D721Med (cell line): Measurements from ENCODE around the gene KRTAP10-3.
"Not testable (repeated sequence)": the region's sequence is repeated elsewhere in the genome, so short reads cannot be mapped to it uniquely, and the experiment has no call there.

Experiments
- DNase-seq: peaks from one replicate; pipeline ENCODE4 v3.0.0; 2011; ENCODE audit warnings: low spot score; ENCODE audit not compliant: insufficient read length
- FAIRE-seq: peaks from 2 replicates; lab custom pipeline; 2011; peaks lifted over from hg19 to GRCh38; lab: Jason Lieb, UNC
- TF ChIP-seq, protein P1 (sequence below): IDR thresholded peaks from 2 replicates; pipeline ENCODE4 v1.5.1; 2012; ENCODE audit warnings: mild to moderate bottlenecking, control low read depth; ENCODE audit not compliant: insufficient read depth; ENCODE audit errors: missing control alignments

Gene KRTAP10-3

DNA sequence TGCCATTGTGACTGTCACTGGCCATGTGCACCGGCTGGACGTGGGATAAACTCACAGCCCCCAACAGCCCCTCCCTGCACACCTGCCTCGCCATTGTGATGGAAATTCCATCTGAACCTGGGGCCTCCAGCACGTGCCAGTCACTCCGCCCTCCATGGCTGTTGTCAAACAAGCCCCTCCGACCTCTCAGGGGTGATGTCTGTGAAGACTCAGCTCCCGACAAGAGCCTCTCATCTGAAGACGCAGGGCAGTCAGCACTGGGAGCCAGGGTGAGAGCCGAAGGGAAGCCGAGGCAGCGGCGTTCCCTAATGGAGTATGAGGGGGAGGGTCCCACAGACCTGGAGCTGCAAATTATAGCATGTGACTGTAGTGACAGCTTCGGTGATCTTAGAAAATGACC lies 5.9 kb downstream of the KRTAP10-3 start:
- FAIRE-seq (no peak), DNase-seq (no peak)
- TF ChIP-seq, protein P1, sequence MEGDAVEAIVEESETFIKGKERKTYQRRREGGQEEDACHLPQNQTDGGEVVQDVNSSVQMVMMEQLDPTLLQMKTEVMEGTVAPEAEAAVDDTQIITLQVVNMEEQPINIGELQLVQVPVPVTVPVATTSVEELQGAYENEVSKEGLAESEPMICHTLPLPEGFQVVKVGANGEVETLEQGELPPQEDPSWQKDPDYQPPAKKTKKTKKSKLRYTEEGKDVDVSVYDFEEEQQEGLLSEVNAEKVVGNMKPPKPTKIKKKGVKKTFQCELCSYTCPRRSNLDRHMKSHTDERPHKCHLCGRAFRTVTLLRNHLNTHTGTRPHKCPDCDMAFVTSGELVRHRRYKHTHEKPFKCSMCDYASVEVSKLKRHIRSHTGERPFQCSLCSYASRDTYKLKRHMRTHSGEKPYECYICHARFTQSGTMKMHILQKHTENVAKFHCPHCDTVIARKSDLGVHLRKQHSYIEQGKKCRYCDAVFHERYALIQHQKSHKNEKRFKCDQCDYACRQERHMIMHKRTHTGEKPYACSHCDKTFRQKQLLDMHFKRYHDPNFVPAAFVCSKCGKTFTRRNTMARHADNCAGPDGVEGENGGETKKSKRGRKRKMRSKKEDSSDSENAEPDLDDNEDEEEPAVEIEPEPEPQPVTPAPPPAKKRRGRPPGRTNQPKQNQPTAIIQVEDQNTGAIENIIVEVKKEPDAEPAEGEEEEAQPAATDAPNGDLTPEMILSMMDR = no peak

DNA sequence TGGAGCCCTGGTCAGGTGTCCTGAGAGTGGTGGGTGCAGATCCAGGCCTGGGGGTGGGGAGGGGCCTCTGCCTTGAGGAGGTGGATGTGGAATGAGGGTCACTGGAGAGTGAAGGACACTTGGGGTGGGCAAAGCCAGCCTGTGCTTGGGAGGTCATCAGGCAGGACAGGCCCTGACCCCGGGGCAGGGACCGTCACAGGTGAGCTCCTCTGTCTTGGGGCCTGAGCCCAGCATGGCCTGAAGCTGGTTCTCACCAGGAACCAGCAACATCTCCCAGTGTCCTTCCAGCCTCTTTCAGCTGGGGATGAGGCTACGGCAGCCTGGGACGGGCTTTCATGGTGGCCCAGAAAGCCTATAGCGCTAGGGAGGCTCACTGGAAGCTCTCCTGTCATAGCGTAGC lies 6.5 kb downstream of the KRTAP10-3 start:
- TF ChIP-seq, protein P1 = no peak
- DNase-seq (no peak), FAIRE-seq (no peak)

DNA sequence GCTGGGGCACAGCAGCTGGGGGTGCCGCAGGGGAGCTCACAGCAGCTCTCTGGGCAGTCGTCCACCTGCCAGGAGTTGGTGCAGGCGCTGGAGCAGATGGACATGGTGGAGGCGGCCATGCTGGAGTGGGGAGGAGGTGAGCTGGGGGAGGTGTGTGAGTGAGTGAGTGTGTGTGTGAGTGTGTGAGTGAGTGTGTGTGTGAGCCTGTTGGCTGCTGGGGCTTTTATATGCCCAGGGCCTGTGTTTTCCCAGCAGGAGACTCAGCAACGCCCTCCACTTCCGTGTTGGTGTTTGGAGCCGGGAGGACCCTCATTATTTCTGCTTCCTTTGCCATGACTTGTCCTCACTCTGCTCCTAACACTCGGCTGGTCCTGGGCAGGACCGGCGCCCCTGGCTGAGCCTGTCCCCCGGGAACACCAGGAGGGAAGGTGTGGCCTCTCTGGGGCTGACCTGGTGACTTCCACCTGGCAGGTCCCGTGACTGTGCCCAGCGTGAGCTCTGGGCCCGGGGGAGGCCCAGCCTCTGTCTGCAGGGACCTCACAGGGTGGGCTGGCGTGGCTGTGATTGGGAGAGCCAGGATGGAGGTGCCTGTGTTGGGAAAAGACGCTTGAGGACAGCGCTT lies 7.1 kb downstream of the KRTAP10-3 start, which contains the start of gene KRTAP10-2:
Gene KRTAP10-2, minus strand, starts transcription at position 166 of the 622 bp plus-strand sequence. Its CDS starts 47 bp downstream, at position 119.
- FAIRE-seq (no peak), DNase-seq (no peak)
- TF ChIP-seq, protein P1 = no peak

DNA sequence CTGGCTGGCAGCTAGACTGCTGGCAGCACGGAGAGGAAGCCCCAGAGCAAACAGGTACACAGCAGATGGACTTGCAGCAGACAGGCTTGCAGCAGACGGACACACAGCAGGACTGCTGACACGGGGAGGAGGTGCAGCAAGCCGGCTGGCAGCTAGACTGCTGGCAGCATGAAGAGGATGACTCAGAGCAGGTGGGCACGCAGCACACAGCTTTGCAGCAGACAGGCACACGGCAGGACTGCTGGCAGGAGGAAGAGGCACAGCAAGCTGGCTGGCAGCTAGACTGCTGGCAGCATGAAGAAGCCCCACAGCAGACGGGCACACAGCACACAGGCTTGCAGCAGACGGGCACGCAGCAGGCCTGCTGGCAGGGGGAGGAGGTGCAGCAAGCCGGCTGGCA lies 7.8 kb downstream of the KRTAP10-3 start:
- DNase-seq (no peak), FAIRE-seq (no peak)
- TF ChIP-seq, protein P1 = no peak

DNA sequence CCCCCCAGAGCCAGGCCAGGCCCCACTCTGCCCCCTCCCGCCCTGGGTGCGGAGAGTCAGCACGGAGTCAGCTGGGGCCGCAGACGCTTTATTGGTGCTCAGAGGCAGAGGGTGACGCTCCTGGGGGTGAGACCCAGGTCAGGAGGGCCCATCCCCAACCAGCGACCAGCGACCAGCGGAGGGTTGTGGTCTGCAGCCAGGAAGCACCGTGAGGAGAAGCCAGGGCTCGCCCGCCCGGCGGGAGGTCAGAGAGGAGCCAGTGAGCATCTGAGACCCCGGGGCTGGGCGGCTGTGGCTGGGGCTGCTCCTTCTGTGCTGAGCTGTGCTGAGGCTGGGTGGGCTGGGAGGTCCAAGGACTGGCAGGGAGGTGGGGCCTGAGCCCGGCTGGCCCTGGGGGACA lies 8.3 kb downstream of the KRTAP10-3 start:
- FAIRE-seq, DNase-seq: not testable (repeated sequence)

DNA sequence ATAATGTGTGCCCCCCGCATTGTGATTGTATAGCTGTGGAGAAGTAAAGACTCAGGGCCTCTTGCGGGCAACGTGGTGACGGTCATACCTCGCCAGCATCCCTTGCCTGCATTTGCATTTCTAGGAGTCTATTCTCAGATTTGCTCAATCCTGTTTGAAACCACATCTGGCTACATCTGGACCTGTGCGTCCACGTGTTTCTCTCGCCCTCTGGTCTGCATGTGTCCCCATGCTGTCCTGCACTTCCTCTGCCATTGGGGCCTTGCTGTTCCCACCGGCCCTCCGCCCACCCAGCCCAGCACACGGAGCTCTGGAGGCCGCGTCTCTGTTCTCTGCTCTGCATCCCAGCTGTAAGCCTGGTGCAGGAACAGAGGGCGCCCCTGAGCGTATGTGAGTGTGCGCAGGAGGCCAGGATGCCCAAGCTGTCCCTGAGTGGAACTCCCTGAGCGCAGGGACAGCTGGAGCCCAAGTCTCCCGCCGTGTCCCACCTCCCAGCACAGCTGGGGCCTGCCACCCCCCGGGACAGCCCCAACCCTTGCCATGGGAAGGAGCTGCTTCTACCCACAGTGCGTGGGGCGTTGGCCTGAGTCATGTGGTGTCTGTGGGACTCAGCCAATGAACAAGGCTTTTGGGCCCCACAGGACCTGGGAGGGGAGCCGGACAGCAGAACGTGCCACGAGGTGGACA lies 8.9 kb downstream of the KRTAP10-3 start:
- FAIRE-seq (no peak), DNase-seq (no peak)
- TF ChIP-seq, protein P1 = no peak

DNA sequence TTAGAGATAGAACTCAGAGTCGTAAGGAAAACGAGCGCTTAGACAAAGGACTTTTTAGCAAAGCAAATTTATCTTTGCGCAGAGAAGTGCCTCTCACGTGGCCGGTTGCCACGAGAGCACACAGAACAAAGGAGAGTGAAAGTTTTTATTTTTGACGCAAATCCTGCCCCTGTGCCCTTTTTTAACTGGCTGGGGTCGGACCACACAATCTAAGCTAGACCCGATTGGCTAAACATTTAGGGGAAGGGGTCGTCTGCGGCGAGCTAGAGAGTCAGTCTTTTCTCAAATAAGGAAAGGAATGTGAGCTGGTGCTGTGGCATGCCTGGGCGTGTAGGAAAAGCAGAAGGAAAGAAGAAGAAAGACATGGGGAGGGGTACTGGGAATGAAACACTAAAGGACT lies 9.7 kb downstream of the KRTAP10-3 start:
- no peak for DNase-seq
- no peak for FAIRE-seq

More for the DNA sequence above, 9.7 kb downstream of the KRTAP10-3 start:
- TF ChIP-seq, protein P1 = no peak
